ENCODE data around the gene DNAH11. TPM values are rescaled to one million over a fixed set of nuclear protein-coding genes. Genes with fewer than 3 reads are reported as not detected.

Gene DNAH11
- total and polyA plus RNA-seq, 2 of the 8 experiments (the other 6 are each of a cell fraction or from before 2014, with no cell fraction given) = 1.8 to 4.9 TPM

DNA sequence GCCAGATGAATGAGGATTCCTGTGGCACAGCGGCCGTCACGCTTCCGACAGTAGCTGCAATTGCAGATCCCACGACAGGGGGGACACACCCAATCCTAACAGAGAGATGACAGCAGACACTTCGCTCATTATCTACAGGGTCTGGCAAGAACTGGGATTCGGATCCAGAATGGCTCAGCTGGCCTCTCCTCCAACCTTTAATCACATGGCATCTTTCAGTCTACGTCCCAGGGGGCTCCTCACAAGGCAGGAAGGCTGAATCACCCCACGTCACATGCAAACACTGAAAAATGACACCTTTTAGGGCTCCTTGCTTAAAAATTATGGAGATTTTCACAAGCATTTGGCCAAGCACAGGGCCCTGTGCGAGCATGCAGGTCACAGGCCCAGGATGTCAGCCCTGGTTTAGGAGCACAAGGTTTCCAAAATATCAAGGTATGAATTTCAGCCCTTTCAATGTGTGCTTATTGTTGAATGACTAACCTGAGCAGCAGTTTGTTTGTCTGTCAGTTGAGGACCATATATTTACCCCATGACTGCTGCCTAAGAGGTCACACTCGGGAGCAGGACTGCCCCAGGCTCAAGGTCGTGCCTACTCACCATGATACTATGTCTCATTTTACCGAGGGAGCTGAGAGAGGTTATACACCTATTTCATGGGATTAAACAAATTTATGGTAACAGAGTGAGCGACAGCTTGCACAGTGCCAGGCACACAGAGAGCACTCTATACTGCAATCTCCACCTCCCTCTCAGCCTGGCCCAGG lies 360.4 kb downstream of the DNAH11 start:
- 94% methylated on average over 14 of the region's 14 CpGs; no CpG with 5 or more reads in 1 of the 2 experiments for WGBS, 2 experiments (ENCODE audit: extremely low coverage in 1 of 2, insufficient coverage in 1 of 2, insufficient read length in 1 of 2, insufficient replicate concordance in 2 of 2, low coverage in 1 of 2, low lambda C conversion rate in 2 of 2, missing lambda C conversion rate in 1 of 2)
- Histone ChIP-seq H3K4ac (replicated peaks; ENCODE audit: insufficient read length, low read depth, low read length) (no peak overlapping the region), H3K4me1 (replicated peaks in 1 of 4; ENCODE audit: control insufficient read depth in 3 of 4, insufficient read depth in 4 of 4, low read length in 3 of 4) (no peaks in the 10 kb centered on the region; a peak in 1 of 7 replicates), H3K79me1 (ENCODE audit: low read depth, low read length) (peaks cover 3% of the 10 kb centered on the region; the same call in 1 of the 2 replicates), H2BK20ac (ENCODE audit: low read length) (no peak overlapping the region), H4K20me1 (replicated peaks in 1 of 2; ENCODE audit: control insufficient read depth in 1 of 2, insufficient read depth in 2 of 2, low read length in 2 of 2) (no peaks in the 10 kb centered on the region), H4K8ac (ENCODE audit: extremely low read depth, insufficient read depth, low read length) (no peak overlapping the region), H3K27ac (ENCODE audit: low read depth, low read length) (no peak overlapping the region), H2BK15ac (ENCODE audit: low read length) (no peak overlapping the region), H3K23ac (ENCODE audit: insufficient read length) (no peak overlapping the region), H3K36me3 (ENCODE audit: control insufficient read depth in 2 of 4, insufficient read depth in 4 of 4, low read length in 3 of 4) (peaks cover 42 to 96% (median 81%) of the 10 kb centered on the region in 4 experiments), H2AFZ (ENCODE audit: low read length) (no peak overlapping the region), H3K27me3 (replicated peaks in 1 of 4; ENCODE audit: control insufficient read depth in 3 of 4, extremely low read depth in 1 of 4, insufficient read depth in 3 of 4, low read length in 3 of 4) (no peaks in the 10 kb centered on the region), H3K4me3 (ENCODE audit: extremely low read depth in 1 of 4, insufficient read depth in 2 of 4, low read depth in 3 of 4, low read length in 4 of 4) (no peak overlapping the region), H4K91ac (replicated peaks; ENCODE audit: insufficient read length, low read length) (no peak overlapping the region), H2BK12ac (ENCODE audit: low read depth, low read length) (no peak overlapping the region), H3K79me2 (ENCODE audit: control insufficient read depth in 1 of 2, insufficient read depth in 2 of 2, low read length in 2 of 2) (no peaks in the 10 kb centered on the region), H3K9ac (replicated peaks in 1 of 4; ENCODE audit: extremely low read depth in 1 of 4, low read depth in 3 of 4, low read length in 3 of 4) (no peak overlapping the region), H3K18ac (ENCODE audit: extremely low read depth, low read length) (no peak overlapping the region), H3K14ac (ENCODE audit: insufficient read length) (no peak overlapping the region), H3K23me2 (ENCODE audit: low read depth, low read length) (no peaks in the 10 kb centered on the region), H3K4me2 (ENCODE audit: insufficient read depth in 1 of 2, low read depth in 2 of 2, low read length in 2 of 2) (no peak overlapping the region), H3K56ac (replicated peaks; ENCODE audit: insufficient read length, low read depth, low read length) (no peak overlapping the region), H4K5ac (ENCODE audit: insufficient read length, low read depth, low read length) (no peak overlapping the region), H2AK5ac (ENCODE audit: low read depth, low read length) (no peak overlapping the region), H3K9me3 (ENCODE audit: insufficient read depth in 2 of 2, low read depth in 1 of 2, low read length in 1 of 2) (no peaks in the 10 kb centered on the region), H2BK5ac (ENCODE audit: low read depth, low read length) (no peak overlapping the region), H2BK120ac (replicated peaks; ENCODE audit: low read depth, low read length) (no peak overlapping the region)
- CTCF ChIA-PET (ENCODE audit: partially characterized antibody) = interaction anchor here (1.0 to 1.7 kb wide), 4 partner anchors 10 to 23 kb away, joined by 3 to 4 read pairs (median 3); no protein-coding TSS in a partner anchor
- FAIRE-seq (no peak), DNase-seq (ENCODE audit: low read depth in 1 of 2, low spot score in 2 of 2) (no peak)
- TF ChIP-seq EP300 (IDR thresholded peaks at IDR 0.05; ENCODE audit: borderline replicate concordance in 1 of 2, low read depth in 2 of 2, low read length in 2 of 2) = no peak
- POLR2A ChIA-PET (ENCODE audit: partially characterized antibody) = no interaction called here
